Ecto neural progenitor cell (in vitro differentiated cells): ENCODE data around the gene REXO4.
"Not testable (repeated sequence)": the region's sequence is repeated elsewhere in the genome, so short reads cannot be mapped to it uniquely, and the experiment has no call there.

Source experiments
- DNase-seq: peaks from one replicate; pipeline ENCODE4 v3.0.0-alpha.2; 2018; ENCODE audit warnings: low spot score

The REXO4 gene

GRCh38 chr9:133417541-133418461 lies at the start of gene REXO4:
TSS of gene REXO4 (minus strand) at chr9:133418010. CDS start at chr9:133417844, 166 bp downstream.
- peak; percentile 96 for DNase-seq

GRCh38 chr9:133467101-133467500 lies 49.3 kb upstream of the REXO4 start:
- DNase-seq, result no peak

- no peak for DNase-seq
These were observed 48.2 kb upstream of the REXO4 start for GRCh38 chr9:133465984-133466383.

GRCh38 chr9:133464638-133465037 lies 46.8 kb upstream of the REXO4 start:
- no peak for DNase-seq

GRCh38 chr9:133463864-133464615 lies 46.2 kb upstream of the REXO4 start:
- no peak for DNase-seq

GRCh38 chr9:133463234-133463863 lies 45.5 kb upstream of the REXO4 start:
- no peak for DNase-seq

- DNase-seq, result no peak
These were observed 44.2 kb upstream of the REXO4 start for GRCh38 chr9:133461975-133462374.

GRCh38 chr9:133460405-133461175 lies 42.8 kb upstream of the REXO4 start:
- peak; percentile 75 for DNase-seq

GRCh38 chr9:133459476-133460404 lies 41.9 kb upstream of the REXO4 start, which contains the start of gene CACFD1:
TSS of gene CACFD1 (plus strand) at chr9:133459978. CDS start at chr9:133460067, 89 bp downstream.
- DNase-seq, result peak; percentile 99

- no peak for DNase-seq
These were observed 41.0 kb upstream of the REXO4 start for GRCh38 chr9:133458643-133459312.

GRCh38 chr9:133457748-133458147 lies 39.9 kb upstream of the REXO4 start:
- no peak for DNase-seq

GRCh38 chr9:133457233-133457632 lies 39.4 kb upstream of the REXO4 start:
- no peak for DNase-seq

GRCh38 chr9:133456409-133456808 lies 38.6 kb upstream of the REXO4 start:
- no peak for DNase-seq

GRCh38 chr9:133455936-133456335 lies 38.1 kb upstream of the REXO4 start:
- no peak for DNase-seq

GRCh38 chr9:133454943-133455673 lies 37.3 kb upstream of the REXO4 start:
- DNase-seq, result no peak

- no peak for DNase-seq
These were observed 36.5 kb upstream of the REXO4 start for GRCh38 chr9:133454325-133454724.

- DNase-seq, result no peak
These were observed 35.8 kb upstream of the REXO4 start for GRCh38 chr9:133453651-133454050.

GRCh38 chr9:133452562-133452961 lies 34.8 kb upstream of the REXO4 start:
- DNase-seq, result no peak

- DNase-seq, result not testable (repeated sequence)
These were observed 34.1 kb upstream of the REXO4 start for GRCh38 chr9:133451865-133452264.
